GM23338 (cell line): Measurements from ENCODE around the gene CAMTA1. TPM values are rescaled to one million over a fixed set of nuclear protein-coding genes. Genes with fewer than 3 reads are reported as not detected.

Source experiments
- ATAC-seq: fragments of 200-7000 bp; cut with Tn5 transposase; 3 replicates; pipeline ENCODE4 v1.9.1; 2020
- DNase-seq: peaks from one replicate; pipeline ENCODE4 v3.0.0-alpha.2; 2015; ENCODE audit warnings: low spot score
- H2AFZ ChIP-seq: fragments of 200-600 bp; sonication (generic); 2 replicates; pipeline ENCODE4 v1.8.0; 2016; ENCODE audit warnings: antibody characterized with exemption, mild to moderate bottlenecking, moderate library complexity
- H3F3A ChIP-seq: fragments of 200-600 bp; sonication (generic); replicated peaks from 2 replicates; pipeline ENCODE4 v1.8.0; 2017; ENCODE audit warnings: antibody characterized with exemption, mixed run types, low read depth
- H3K27ac ChIP-seq: fragments of 200-600 bp; sonication (generic); 2 replicates; pipeline ENCODE4 v1.6.1; 2016; ENCODE audit warnings: low read depth
- H3K27me3 ChIP-seq: fragments of 200-600 bp; sonication (generic); 2 replicates; pipeline ENCODE4 v1.8.0; 2016; ENCODE audit warnings: mild to moderate bottlenecking, mixed run types, moderate library complexity; ENCODE audit not compliant: insufficient read depth
- H3K36me3 ChIP-seq: fragments of 200-600 bp; sonication (generic); 2 replicates; pipeline ENCODE4 v1.8.0; 2016; ENCODE audit warnings: mild to moderate bottlenecking; ENCODE audit not compliant: insufficient read depth
- H3K4me1 ChIP-seq: fragments of 200-600 bp; sonication (generic); 2 replicates; pipeline ENCODE4 v1.8.0; 2016; ENCODE audit warnings: mild to moderate bottlenecking, moderate library complexity; ENCODE audit not compliant: insufficient read depth
- H3K4me2 ChIP-seq: fragments of 200-600 bp; sonication (generic); 2 replicates; pipeline ENCODE4 v1.7.1; 2017; ENCODE audit warnings: mixed run types
- H3K4me3 ChIP-seq: fragments of 200-600 bp; sonication (generic); 2 replicates; pipeline ENCODE4 v1.6.1; 2016; ENCODE audit warnings: mixed run types
- H3K79me2 ChIP-seq: fragments of 200-600 bp; sonication (generic); replicated peaks from 2 replicates; pipeline ENCODE4 v1.8.0; 2017; ENCODE audit warnings: mild to moderate bottlenecking; ENCODE audit not compliant: insufficient read depth
- H3K9me2 ChIP-seq: fragments of 200-600 bp; sonication (generic); 2 replicates; pipeline ENCODE4 v1.8.0; 2017; ENCODE audit not compliant: insufficient read depth
- H4K20me1 ChIP-seq: fragments of 200-600 bp; sonication (generic); replicated peaks from 2 replicates; pipeline ENCODE4 v1.8.0; 2017; ENCODE audit warnings: mild to moderate bottlenecking; ENCODE audit not compliant: insufficient read depth
- H3K27ac Mint-ChIP-seq: 2 replicates; pipeline ENCODE4 v1.8.0; 2020; ENCODE audit warnings: inconsistent platforms, mild to moderate bottlenecking, moderate library complexity, mixed read lengths
- H3K27me3 Mint-ChIP-seq: 3 replicates; pipeline ENCODE4 v1.8.0; 2022; ENCODE audit warnings: low read depth, mild to moderate bottlenecking, moderate library complexity, mixed read lengths, inconsistent platforms; ENCODE audit not compliant: insufficient read depth, poor library complexity
- H3K36me3 Mint-ChIP-seq: 3 replicates; pipeline ENCODE4 v1.8.0; 2021; ENCODE audit warnings: low read depth, mild to moderate bottlenecking, inconsistent platforms, moderate library complexity, mixed read lengths
- H3K4me1 Mint-ChIP-seq: 3 replicates; pipeline ENCODE4 v1.8.0; 2020; ENCODE audit warnings: mild to moderate bottlenecking, inconsistent platforms, mixed read lengths
- H3K4me3 Mint-ChIP-seq: 3 replicates; pipeline ENCODE4 v1.8.0; 2021; ENCODE audit warnings: moderate library complexity, mild to moderate bottlenecking, inconsistent platforms, mixed read lengths
- H3K9me3 Mint-ChIP-seq: 3 replicates; pipeline ENCODE4 v1.8.0; 2020; ENCODE audit warnings: moderate library complexity, mild to moderate bottlenecking, inconsistent platforms, mixed read lengths
- CREB1 ChIP-seq: fragments of 250-450 bp; sonication (Bioruptor Pico); IDR thresholded peaks from 2 replicates; pipeline ENCODE4 v1.5.0; 2020; ENCODE audit warnings: low read depth, mild to moderate bottlenecking, moderate library complexity
- EZH2 ChIP-seq: fragments of 200-600 bp; sonication (generic); IDR thresholded peaks from one replicate; pipeline ENCODE4 v1.8.0; 2017; ENCODE audit warnings: antibody characterized with exemption, mild to moderate bottlenecking, low read depth; ENCODE audit not compliant: unreplicated experiment
- EZH2phosphoT487 ChIP-seq: fragments of 200-600 bp; sonication (generic); IDR thresholded peaks from one replicate; pipeline ENCODE4 v1.8.1; 2018; ENCODE audit warnings: antibody characterized with exemption; ENCODE audit not compliant: unreplicated experiment
- NANOG ChIP-seq: IDR thresholded peaks from 2 replicates; pipeline ENCODE4 v1.6.1; 2016; ENCODE audit warnings: antibody characterized with exemption, borderline replicate concordance
- POLR2AphosphoS5 ChIP-seq: IDR thresholded peaks from 2 replicates; pipeline ENCODE4 v1.6.1; 2016; ENCODE audit warnings: antibody characterized with exemption, low read depth
- STAT1 ChIP-seq: IDR thresholded peaks from one replicate; pipeline ENCODE4 v1.6.1; 2016; ENCODE audit warnings: antibody characterized with exemption; ENCODE audit not compliant: unreplicated experiment
- ZNF114 ChIP-seq: fragments of 250-450 bp; sonication (Bioruptor Pico); IDR thresholded peaks from 2 replicates; pipeline ENCODE4 v1.5.0; 2020; ENCODE audit warnings: mild to moderate bottlenecking, moderate library complexity
- ZNF331 ChIP-seq: fragments of 250-450 bp; sonication (Bioruptor Pico); IDR thresholded peaks from 2 replicates; pipeline ENCODE4 v1.5.0; 2020; ENCODE audit warnings: low read depth, mild to moderate bottlenecking, moderate library complexity
- polyA plus RNA-seq: library from polyadenylated mRNA; unstranded; fragments of >200 nt; fragmentation: Nextera tagmentation; extraction: Ambion mirVana; gene quantifications from 2 replicates; pipeline ENCODE4 v1.2.1, GENCODE V29; 2016
- total RNA-seq: library from RNA; depleted of rRNA; stranded (reverse); fragments of >200 nt; shearing (Covaris generic); gene quantifications from 2 replicates; pipeline ENCODE4 v1.2.3, GENCODE V29; 2014
- TF ChIP-seq, protein P1 (sequence below): IDR thresholded peaks from one replicate; pipeline ENCODE4 v1.6.1; 2018; ENCODE audit warnings: antibody characterized with exemption; ENCODE audit not compliant: unreplicated experiment
- TF ChIP-seq, protein P2 (sequence below), 2 experiments: fragments of 200-600 bp in 1 of 2; sonication (generic) in 1 of 2; conservative IDR thresholded peaks; 2 replicates each; pipeline versions ENCODE4 v1.5.1 to v1.6.1; 2016 to 2017; ENCODE audit warnings: antibody characterized with exemption in 2 of 2, low read depth in 2 of 2, mild to moderate bottlenecking in 2 of 2, moderate library complexity in 1 of 2
- TF ChIP-seq, protein P3 (sequence below): fragments of 250-450 bp; sonication (Bioruptor Pico); IDR thresholded peaks from 2 replicates; pipeline ENCODE4 v1.5.0; 2020; ENCODE audit warnings: mild to moderate bottlenecking, moderate library complexity

The CAMTA1 gene
- total and polyA plus RNA-seq, 2 experiments from 2014 or later: 115 to 519 TPM

DNA sequence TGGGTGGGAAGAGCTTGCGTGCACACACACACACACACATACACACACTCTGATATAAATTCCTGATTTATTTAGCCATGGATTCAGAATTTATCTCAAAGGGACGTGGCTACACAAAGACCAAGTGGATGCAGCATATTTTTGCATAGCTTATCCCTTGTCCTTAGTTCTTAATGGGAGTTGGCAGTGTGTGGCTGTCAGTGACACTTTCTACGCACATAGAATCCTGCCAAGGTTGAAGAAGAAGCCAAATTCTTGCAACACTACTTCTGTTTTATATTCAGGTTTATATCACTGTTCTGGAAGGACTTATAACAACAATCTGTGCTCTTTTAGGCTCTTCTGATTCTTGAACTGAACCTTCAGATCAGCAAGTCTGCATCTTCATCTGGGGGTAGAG lies 292.7 kb downstream of the CAMTA1 start:
- Histone ChIP-seq H3K79me2 (no peaks in the 10 kb centered on the region), H3K9me2 (0 out of 2 replicates have a peak, but pooled peaks cover 2% of the 10 kb centered on the region), H4K20me1 (0 out of 2 replicates have a peak, but pooled peaks cover 4% of the 10 kb centered on the region), H2AFZ (no peak overlapping the region), H3K27ac (no peak overlapping the region), H3K36me3 (0 out of 2 replicates have a peak, but pooled peaks cover 3% of the 10 kb centered on the region), H3K27me3 (no peaks in the 10 kb centered on the region), H3K4me3 (no peak overlapping the region), H3K4me2 (no peak overlapping the region), H3F3A (no peaks in the 10 kb centered on the region), H3K4me1 (no peaks in the 10 kb centered on the region)
- ATAC-seq (no peak), DNase-seq (no peak)
- Mint-ChIP-seq H3K4me3 (no peak overlapping the region), H3K4me1 (peaks cover 4% of the 10 kb centered on the region; the same call in 1 of the 3 replicates), H3K36me3 (0 out of 3 replicates have a peak, but pooled peaks cover 4% of the 10 kb centered on the region), H3K27ac (no peak overlapping the region), H3K9me3 (peaks cover 21% of the 10 kb centered on the region), H3K27me3 (no peaks in the 10 kb centered on the region)
- TF ChIP-seq, protein P1, sequence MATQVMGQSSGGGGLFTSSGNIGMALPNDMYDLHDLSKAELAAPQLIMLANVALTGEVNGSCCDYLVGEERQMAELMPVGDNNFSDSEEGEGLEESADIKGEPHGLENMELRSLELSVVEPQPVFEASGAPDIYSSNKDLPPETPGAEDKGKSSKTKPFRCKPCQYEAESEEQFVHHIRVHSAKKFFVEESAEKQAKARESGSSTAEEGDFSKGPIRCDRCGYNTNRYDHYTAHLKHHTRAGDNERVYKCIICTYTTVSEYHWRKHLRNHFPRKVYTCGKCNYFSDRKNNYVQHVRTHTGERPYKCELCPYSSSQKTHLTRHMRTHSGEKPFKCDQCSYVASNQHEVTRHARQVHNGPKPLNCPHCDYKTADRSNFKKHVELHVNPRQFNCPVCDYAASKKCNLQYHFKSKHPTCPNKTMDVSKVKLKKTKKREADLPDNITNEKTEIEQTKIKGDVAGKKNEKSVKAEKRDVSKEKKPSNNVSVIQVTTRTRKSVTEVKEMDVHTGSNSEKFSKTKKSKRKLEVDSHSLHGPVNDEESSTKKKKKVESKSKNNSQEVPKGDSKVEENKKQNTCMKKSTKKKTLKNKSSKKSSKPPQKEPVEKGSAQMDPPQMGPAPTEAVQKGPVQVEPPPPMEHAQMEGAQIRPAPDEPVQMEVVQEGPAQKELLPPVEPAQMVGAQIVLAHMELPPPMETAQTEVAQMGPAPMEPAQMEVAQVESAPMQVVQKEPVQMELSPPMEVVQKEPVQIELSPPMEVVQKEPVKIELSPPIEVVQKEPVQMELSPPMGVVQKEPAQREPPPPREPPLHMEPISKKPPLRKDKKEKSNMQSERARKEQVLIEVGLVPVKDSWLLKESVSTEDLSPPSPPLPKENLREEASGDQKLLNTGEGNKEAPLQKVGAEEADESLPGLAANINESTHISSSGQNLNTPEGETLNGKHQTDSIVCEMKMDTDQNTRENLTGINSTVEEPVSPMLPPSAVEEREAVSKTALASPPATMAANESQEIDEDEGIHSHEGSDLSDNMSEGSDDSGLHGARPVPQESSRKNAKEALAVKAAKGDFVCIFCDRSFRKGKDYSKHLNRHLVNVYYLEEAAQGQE: no peak
- no peak for TF ChIP-seq EZH2
- TF ChIP-seq, protein P2, sequence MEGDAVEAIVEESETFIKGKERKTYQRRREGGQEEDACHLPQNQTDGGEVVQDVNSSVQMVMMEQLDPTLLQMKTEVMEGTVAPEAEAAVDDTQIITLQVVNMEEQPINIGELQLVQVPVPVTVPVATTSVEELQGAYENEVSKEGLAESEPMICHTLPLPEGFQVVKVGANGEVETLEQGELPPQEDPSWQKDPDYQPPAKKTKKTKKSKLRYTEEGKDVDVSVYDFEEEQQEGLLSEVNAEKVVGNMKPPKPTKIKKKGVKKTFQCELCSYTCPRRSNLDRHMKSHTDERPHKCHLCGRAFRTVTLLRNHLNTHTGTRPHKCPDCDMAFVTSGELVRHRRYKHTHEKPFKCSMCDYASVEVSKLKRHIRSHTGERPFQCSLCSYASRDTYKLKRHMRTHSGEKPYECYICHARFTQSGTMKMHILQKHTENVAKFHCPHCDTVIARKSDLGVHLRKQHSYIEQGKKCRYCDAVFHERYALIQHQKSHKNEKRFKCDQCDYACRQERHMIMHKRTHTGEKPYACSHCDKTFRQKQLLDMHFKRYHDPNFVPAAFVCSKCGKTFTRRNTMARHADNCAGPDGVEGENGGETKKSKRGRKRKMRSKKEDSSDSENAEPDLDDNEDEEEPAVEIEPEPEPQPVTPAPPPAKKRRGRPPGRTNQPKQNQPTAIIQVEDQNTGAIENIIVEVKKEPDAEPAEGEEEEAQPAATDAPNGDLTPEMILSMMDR (conservative IDR thresholded peaks at IDR 0.05; ENCODE audit: low read depth in 2 of 2): no peak
- no peak for TF ChIP-seq ZNF331
- TF ChIP-seq, protein P3, sequence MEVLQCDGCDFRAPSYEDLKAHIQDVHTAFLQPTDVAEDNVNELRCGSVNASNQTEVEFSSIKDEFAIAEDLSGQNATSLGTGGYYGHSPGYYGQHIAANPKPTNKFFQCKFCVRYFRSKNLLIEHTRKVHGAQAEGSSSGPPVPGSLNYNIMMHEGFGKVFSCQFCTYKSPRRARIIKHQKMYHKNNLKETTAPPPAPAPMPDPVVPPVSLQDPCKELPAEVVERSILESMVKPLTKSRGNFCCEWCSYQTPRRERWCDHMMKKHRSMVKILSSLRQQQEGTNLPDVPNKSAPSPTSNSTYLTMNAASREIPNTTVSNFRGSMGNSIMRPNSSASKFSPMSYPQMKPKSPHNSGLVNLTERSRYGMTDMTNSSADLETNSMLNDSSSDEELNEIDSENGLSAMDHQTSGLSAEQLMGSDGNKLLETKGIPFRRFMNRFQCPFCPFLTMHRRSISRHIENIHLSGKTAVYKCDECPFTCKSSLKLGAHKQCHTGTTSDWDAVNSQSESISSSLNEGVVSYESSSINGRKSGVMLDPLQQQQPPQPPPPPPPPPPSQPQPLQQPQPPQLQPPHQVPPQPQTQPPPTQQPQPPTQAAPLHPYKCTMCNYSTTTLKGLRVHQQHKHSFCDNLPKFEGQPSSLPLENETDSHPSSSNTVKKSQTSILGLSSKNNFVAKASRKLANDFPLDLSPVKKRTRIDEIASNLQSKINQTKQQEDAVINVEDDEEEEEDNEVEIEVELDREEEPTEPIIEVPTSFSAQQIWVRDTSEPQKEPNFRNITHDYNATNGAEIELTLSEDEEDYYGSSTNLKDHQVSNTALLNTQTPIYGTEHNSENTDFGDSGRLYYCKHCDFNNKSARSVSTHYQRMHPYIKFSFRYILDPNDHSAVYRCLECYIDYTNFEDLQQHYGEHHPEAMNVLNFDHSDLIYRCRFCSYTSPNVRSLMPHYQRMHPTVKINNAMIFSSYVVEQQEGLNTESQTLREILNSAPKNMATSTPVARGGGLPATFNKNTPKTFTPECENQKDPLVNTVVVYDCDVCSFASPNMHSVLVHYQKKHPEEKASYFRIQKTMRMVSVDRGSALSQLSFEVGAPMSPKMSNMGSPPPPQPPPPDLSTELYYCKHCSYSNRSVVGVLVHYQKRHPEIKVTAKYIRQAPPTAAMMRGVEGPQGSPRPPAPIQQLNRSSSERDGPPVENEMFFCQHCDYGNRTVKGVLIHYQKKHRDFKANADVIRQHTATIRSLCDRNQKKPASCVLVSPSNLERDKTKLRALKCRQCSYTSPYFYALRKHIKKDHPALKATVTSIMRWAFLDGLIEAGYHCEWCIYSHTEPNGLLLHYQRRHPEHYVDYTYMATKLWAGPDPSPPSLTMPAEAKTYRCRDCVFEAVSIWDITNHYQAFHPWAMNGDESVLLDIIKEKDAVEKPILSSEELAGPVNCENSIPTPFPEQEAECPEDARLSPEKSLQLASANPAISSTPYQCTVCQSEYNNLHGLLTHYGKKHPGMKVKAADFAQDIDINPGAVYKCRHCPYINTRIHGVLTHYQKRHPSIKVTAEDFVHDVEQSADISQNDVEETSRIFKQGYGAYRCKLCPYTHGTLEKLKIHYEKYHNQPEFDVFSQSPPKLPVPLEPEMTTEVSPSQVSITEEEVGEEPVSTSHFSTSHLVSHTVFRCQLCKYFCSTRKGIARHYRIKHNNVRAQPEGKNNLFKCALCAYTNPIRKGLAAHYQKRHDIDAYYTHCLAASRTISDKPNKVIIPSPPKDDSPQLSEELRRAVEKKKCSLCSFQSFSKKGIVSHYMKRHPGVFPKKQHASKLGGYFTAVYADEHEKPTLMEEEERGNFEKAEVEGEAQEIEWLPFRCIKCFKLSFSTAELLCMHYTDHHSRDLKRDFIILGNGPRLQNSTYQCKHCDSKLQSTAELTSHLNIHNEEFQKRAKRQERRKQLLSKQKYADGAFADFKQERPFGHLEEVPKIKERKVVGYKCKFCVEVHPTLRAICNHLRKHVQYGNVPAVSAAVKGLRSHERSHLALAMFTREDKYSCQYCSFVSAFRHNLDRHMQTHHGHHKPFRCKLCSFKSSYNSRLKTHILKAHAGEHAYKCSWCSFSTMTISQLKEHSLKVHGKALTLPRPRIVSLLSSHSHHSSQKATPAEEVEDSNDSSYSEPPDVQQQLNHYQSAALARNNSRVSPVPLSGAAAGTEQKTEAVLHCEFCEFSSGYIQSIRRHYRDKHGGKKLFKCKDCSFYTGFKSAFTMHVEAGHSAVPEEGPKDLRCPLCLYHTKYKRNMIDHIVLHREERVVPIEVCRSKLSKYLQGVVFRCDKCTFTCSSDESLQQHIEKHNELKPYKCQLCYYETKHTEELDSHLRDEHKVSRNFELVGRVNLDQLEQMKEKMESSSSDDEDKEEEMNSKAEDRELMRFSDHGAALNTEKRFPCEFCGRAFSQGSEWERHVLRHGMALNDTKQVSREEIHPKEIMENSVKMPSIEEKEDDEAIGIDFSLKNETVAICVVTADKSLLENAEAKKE (CRISPR knock-in tag): no peak
- TF ChIP-seq POLR2AphosphoS5: no peak
- no peak for TF ChIP-seq NANOG
- TF ChIP-seq CREB1 (CRISPR knock-in tag): no peak
- TF ChIP-seq STAT1: no peak
- no peak for TF ChIP-seq ZNF114 (CRISPR knock-in tag)
- no peak for TF ChIP-seq EZH2phosphoT487
